ENCODE results near the gene UBE2S.
"Not testable (repeated sequence)": the region's sequence is repeated elsewhere in the genome, so short reads cannot be mapped to it uniquely, and the experiment has no call there.

The UBE2S gene

GRCh38 chr19:55440411-55441105 lies 33.0 kb upstream of the UBE2S start:
- DNase-seq (ENCODE audit: low read depth in 3 of 3) = no peak

DNA sequence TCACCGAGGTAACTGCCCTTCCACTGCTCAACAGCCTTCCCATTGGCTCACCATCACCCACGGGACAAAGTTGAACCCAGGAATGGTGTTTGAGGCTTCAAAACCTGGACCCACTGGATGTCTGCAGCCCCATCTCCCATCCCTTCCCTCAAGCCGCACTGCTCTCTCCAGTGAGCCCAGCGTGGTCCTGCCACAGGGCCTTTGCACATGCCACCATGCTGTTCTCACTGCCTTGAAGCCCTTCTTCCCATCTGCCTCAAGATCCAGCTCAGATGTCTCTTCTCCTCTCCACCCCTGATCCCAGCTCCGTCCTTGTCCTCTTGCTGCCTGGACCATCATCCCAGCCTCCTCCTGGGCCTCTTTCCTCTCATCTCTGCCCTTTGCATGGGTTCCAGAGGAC lies 31.5 kb upstream of the UBE2S start:
- DNase-seq (ENCODE audit: low read depth in 3 of 3) = no peak

- DNase-seq (ENCODE audit: low read depth in 3 of 3) = no peak
These were observed 29.8 kb upstream of the UBE2S start for GRCh38 chr19:55437410-55437809.

- no peak for DNase-seq (ENCODE audit: low read depth in 3 of 3)
These were observed 29.3 kb upstream of the UBE2S start for GRCh38 chr19:55436847-55437246.

DNA sequence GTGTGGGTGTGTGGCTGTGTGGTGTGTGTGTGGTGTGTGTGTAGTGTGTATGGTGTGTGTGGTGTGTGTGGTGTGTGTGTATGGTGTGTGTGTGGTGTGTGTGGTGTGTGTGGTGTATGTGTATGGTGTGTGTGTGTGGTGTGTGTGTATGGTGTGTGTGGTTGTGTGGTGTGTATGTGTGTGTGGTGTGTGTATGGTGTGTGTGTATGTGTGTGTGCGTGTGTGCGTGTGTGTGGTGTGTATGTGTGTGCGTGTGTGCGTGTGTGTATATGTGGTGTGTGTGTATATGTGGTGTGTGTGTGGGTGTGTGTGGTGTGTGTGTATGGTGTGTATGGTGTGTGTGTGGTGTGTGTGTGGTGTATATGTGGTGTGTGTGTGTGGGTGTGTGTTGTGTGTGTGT lies 27.4 kb upstream of the UBE2S start:
- no peak for DNase-seq (ENCODE audit: low read depth in 3 of 3)

- DNase-seq (ENCODE audit: low read depth in 3 of 3) = no peak
These were observed 26.9 kb upstream of the UBE2S start for GRCh38 chr19:55434356-55434919.

DNA sequence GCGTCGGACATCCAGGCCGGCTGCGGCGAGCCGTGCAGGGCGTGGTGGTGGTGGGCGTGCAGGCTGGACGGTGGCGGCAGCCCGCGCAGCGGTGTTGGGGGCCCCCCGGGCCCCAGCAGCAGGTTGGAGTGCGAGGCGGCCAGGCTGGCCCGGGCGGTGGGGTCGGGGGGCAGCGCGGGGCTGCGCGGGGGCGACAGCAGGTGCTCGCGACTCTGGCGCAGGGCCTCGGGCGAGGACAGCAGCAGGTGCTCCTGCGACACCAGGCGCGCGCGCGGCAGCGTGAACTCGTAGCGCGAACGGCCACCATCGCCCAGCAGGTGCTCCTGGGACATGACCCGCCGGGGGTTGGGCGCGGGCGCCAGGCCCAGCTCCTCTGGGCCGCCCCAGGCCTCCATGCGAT lies 25.7 kb upstream of the UBE2S start:
- DNase-seq (ENCODE audit: low read depth in 3 of 3) = no peak

DNA sequence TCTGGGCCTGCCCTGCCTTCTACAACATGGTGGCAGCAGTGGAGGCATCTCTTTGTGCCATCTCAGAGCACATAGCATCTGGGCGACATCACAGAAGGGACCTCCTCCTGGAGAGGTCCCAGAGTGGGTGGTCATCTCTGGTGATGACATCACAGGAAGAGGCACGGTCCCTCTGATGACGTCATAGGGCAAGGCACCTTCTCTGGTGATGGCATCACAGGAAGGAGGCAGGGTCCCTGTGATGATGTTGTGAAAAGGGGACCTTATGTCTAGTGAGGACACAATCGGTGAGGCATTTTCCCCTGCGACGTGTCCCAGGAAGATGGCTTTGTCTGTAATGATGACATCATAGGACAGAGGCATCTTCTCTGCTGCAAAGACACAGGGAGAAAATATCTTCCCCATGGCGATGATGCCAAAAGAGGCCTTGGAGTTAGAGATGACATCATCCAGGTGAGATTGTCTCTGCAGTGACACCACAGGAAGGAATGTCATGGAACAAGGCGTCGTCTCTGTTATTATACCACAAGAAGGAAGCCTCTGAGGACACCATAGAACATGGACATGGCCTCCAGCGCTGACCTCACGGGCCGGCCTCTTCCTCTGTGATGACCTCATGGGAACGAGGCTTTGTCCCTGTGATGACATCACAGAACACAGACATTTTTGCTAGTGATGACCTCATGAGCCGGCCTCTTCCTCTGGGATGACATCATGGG lies 24.8 kb upstream of the UBE2S start:
- no peak for DNase-seq (ENCODE audit: low read depth in 3 of 3)

DNA sequence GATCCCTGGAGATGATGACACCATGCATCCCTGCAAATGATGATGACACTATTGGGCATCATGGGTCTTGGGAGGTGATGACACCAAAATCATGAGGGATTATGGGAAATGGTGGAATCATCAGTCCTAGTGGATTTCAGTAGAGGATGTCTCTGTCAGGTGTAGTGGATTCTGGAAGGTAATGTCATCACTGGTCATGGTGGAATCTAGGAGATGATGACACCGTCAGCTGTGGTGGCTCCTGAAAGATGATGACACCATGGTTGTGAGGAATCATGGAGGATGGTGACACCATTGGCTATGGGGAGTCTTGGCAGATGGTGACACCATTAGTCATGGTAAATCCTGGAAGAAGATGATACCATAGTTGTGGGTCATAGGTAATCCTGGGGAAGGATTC lies 23.6 kb upstream of the UBE2S start:
- no peak for DNase-seq (ENCODE audit: low read depth in 3 of 3)

DNA sequence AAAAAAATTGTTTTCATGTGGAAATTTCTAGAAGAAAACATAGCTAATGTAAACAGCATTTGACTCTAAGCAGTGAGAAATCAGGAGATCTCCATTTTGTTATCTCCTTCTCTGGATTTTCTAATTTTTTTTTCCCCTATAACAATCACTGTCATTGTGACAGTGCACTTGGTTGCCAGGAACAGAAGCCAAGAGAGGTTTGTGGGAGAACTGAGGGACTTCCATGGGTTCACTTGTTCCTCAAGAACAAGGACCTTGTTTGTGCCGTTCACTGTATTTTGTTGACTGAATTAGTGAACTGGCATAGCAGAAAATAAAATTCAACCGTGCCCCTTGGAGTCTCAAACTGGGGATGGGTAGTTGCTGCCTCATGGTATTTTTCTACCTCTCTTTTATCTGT lies 18.5 kb upstream of the UBE2S start:
- no peak for DNase-seq (ENCODE audit: low read depth in 3 of 3)

DNA sequence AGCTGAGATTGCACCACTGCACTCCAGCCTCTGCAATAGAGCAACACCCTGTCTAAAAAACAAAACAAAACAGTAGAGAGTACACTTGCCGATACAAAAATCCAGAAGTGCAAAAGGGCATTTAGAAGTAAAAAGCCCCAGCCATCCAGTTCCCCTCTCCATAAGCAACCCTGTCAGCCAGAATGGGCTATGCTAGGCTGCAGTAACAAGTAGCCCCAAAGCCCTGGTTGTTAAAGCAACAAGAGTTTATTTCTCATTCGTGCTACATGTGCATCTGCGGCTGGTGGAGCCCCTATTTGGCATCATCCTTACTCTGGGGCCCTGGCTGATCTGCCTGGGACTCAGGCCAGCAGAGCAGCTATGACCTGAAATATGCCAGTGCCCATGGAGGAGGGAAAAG lies 16.9 kb upstream of the UBE2S start:
- no peak for DNase-seq (ENCODE audit: low read depth in 3 of 3)

DNA sequence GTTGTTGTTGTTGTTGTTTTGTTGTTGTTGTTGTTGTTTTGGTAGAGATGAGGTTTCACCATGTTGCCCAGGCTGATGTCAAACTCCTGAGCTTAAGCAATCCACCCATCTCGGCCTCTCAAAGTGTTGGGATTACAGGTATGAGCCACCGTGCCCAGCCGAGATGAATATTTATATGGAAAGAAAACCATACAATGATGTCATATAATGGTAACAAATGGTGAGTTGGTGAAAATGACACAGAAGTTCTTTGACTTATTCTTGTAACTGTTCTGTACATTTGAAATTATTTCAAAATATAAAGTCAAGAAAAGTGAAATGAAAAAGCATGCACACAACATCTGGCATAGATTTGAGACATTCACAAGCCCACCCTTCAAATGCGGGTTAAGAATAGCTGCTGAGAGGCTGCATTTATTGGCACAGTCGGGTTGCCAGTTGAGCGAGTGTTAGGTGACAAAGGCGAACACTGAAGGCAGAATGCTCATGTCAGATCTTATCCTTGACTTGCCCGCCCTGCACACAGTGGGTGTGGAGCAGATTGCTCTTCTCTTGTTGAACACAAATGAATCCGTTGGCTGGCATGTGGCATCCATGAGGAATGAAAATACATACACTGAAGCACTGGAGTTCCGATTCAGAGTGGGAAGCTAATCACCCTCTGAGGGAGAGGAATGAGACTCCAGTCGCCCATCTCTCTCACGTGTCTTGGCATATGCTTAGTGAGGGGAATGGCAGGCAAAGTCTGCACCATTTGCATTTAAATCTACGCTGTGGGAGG lies 15.8 kb upstream of the UBE2S start:
- no peak for DNase-seq (ENCODE audit: low read depth in 3 of 3)

DNA sequence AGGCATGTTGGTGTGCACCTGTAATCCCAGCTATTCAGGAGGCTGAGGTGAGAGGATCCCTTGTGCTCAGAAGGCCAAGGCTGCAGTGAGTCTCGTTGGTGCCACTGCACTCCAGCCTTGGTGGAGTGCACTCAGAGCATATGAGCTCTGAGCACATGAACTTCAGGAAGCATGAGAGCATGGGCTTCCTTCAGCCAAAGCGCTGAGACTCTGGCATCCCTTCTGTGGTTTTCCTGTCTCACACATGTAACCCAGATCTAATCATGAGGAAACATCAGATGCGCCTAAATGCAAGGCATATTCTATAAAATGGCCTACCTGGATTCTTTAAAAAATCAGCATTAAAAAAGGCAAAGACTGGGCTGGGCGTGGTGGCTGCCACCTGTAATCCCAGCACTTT lies 13.7 kb upstream of the UBE2S start:
- not testable (repeated sequence) for DNase-seq (ENCODE audit: low read depth in 3 of 3)

DNA sequence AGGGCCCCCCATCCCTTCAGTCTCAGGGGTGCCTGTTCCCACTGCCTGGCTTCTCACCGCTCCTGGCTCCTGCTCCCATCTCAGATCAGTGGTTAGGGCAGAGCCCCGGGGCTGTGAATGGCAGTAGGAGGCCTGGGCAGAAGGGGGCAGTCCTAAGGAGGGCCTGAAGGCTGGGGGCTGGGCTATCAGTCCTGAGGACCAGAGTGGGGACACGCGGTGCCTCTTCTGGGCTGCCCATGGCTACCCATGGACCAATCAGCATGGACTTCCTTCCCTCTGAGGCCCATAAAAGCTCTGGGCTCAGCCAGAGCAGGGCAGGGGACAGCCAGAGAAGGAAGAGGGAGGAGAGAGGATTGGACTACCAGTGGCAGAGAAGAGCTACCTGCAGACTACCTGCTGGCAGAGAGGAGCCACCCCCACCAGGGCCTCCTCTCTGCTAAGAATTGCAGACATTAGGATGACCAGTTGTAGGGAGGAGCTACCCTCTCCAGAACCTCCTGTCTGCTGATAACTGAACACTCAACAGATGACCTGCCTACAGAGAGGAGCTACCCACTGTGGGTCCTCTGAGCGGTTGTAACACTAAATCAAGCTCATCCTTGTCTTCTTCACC lies 12.1 kb upstream of the UBE2S start:
- DNase-seq (ENCODE audit: low read depth in 3 of 3) = no peak

DNA sequence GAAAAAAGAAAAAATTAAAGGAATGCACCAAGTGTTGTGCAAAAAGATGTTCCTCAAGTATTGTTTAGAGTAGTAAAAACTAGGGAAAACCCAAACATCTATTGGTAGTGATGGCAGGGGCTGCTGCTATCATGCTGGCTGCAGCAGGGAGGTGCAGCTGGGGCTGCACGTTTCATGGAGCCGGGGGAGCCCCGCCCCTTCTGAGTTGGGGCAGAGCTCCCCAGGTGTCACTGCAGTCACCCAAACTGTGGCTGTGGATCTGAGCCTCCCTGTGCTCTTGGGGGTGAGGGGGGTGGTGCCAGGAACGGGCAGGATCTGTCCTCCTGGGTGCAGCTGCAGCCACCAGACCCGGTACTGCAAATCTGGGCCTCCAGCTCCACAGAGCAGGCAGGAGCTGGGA lies 11.5 kb upstream of the UBE2S start:
- no peak for DNase-seq (ENCODE audit: low read depth in 3 of 3)

DNA sequence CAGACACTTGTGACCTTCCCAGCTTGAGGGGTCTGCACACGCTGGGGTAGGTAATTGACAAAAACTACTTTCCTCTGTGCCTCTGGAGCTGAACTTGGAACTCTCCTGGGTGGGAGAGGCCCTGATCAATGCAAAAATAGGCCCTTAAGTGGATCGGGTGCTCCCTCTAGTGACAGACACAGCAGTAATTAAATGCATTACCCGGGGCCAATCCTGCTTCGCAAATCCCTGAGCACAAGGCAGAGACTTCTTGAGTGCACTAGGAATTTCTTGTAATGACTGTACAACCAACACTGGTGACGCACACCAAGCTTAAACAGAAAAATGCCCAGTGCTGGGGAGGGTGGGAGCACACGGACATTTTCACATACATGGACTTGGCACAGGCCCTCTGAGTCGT lies 10.6 kb upstream of the UBE2S start:
- peak in 1 of 3 donors; percentile 43 for DNase-seq (ENCODE audit: low read depth in 3 of 3)

DNA sequence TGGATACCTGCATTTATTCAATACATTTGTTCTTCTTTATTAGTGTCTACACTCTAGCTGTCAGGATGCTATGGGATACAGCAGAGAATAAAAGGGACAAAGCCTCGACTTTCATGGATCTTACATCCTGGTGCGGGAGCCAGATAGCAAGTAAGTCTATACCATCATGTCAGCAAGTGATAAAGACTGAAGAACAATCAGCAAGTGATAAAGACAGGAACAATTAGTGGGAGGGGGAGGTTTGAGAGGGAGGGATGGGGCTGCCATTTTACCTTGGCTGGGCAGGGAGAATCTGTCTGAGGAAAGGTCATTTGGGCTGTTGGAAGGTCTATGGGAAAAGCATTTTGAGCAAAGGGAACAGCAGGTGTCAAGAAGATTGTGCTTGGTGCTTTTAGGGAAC lies 2.6 kb upstream of the UBE2S start:
- DNase-seq (ENCODE audit: low read depth in 3 of 3) = no peak

GRCh38 chr19:55409179-55409578 lies 1.6 kb upstream of the UBE2S start:
- DNase-seq (ENCODE audit: low read depth in 3 of 3) = not testable (repeated sequence)

DNA sequence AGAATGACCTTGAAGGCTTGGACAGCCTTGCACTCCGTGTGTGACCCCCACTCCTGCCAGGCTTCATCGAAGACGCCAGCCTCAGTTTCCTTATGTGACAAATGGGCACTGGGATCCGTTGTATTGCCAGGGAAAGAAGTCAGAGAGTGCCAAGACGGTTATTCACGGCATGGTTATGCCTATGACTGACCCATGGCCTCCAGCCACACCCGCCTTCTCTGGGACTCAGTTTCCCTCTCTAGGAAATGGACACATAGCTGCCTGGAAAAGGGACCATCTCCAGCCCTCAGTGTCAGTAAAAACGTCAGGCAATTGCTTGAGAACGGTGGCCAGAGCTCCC lies 915 bp upstream of the UBE2S start:
- no peak for DNase-seq (ENCODE audit: low read depth in 3 of 3)

DNA sequence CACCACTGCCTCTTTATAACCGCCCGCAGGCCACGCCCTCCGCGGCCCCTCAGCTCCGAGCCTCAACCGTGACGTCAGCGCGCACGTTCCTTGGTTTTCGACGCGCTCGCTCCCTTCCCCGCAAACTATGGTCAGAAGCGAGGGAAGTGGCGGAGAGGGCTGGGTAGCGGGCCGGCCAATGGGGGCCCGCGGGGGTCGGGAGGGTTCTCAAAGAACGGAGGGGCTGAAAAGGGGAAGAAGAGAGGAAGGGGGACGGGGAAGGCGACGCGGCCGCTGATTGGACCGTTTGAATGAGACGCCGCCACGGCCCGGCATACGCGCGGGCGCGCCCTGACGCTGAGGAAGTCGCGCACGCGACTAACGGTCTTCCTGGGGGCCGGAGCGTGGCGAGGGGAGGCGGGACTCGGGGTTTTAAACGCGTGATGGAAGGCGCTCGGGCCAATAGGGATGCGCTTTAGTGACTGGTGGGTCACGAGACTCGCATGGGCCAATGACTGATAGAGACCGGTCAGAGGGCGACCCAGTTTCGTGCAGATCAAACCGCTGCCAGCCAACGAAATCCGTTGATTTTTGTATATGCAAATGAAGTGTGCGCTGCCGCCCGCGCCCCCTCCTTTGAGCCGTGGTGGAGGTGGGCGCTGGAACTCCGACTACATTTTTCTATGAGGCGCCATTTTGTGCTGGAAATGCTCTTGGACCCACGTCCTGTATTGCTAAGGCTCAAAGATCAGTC lies 378 bp upstream of the UBE2S start:
- peak; percentile 92 to 97 (median 95) for DNase-seq (ENCODE audit: low read depth in 3 of 3)

DNA sequence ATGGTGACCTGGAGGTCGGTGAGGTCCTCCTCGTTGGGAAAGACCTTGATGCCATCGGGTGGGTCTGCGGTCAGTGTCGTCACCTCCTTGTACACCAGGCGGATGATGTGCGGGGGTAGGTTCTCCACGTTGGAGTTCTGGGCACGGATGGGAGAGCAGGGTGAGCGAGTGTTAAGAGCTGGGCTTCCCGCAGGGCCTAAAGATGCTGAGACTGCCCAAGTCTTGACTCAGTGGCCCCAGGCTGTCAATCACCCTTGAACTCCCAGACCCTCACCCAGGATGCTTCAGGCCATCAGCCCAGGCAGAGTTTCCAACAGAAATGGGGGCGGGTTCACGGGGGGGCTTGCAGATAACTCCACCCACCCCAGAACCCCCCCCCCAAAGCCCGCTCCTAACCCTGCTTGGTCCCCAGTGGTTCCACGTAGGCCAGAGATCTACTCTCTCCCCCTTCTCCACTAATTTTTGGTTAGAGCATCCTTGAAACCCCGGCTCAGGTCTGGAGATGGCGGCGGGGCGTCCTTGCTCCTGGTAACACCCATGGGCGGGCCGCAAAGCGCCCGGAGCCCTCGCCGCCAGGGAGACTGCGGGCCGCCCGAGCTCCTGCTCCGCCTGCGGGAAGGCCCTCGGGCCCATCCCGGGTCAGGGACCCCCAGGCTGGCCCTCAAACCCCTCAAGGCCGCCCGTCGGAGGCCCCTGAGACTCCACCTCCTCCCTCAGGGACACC lies 600 bp downstream of the UBE2S start:
- DNase-seq (ENCODE audit: low read depth in 3 of 3) = no peak

All from stimulated activated CD4-positive, alpha-beta T cell treated with anti-CD3 and anti-CD28 coated beads, TNF-alpha, amount 100 ng/mL, for 48 hours (primary cell).